SJSA1 (cell line): Measurements from ENCODE around the gene TMEM218. TPM values are rescaled to one million over a fixed set of nuclear protein-coding genes. Genes with fewer than 3 reads are reported as not detected.
A peak's percentile ranks its signal among the peaks of the same experiment; 100 is the strongest.

ENCODE experiments used
- DNase-seq, 2 experiments: peaks; one replicate each; pipeline ENCODE4 v3.0.0-alpha.2; 2015 to 2020; ENCODE audit warnings: low spot score in 2 of 2, low read depth in 1 of 2
- H3K27ac ChIP-seq: fragments of 250-450 bp; sonication (Bioruptor Pico); 2 replicates; pipeline ENCODE4 v1.5.1; 2020; ENCODE audit warnings: mild to moderate bottlenecking, moderate library complexity
- H3K27me3 ChIP-seq: fragments of 250-450 bp; sonication (Bioruptor Pico); replicated peaks from 2 replicates; pipeline ENCODE4 v1.5.1; 2020; ENCODE audit warnings: mild to moderate bottlenecking, moderate library complexity
- H3K36me3 ChIP-seq: fragments of 250-450 bp; sonication (Bioruptor Pico); 2 replicates; pipeline ENCODE4 v1.5.1; 2020; ENCODE audit warnings: mild to moderate bottlenecking
- H3K4me1 ChIP-seq: fragments of 250-450 bp; sonication (Bioruptor Pico); replicated peaks from 2 replicates; pipeline ENCODE4 v1.6.1; 2021; ENCODE audit warnings: mild to moderate bottlenecking
- H3K4me3 ChIP-seq: fragments of 250-450 bp; sonication (Bioruptor Pico); 2 replicates; pipeline ENCODE4 v1.5.1; 2020; ENCODE audit warnings: mild to moderate bottlenecking
- H3K9me3 ChIP-seq: fragments of 250-450 bp; sonication (Bioruptor Pico); replicated peaks from 2 replicates; pipeline ENCODE4 v1.5.1; 2020; ENCODE audit warnings: mild to moderate bottlenecking
- total RNA-seq: library from RNA; depleted of rRNA; stranded (reverse); fragments of >200 nt; shearing (Covaris generic); gene quantifications from 2 replicates; pipeline ENCODE4 v1.2.3, GENCODE V29; 2014

The TMEM218 gene
- total RNA-seq, 1 experiment from 2014 or later: 16.1 TPM

DNA sequence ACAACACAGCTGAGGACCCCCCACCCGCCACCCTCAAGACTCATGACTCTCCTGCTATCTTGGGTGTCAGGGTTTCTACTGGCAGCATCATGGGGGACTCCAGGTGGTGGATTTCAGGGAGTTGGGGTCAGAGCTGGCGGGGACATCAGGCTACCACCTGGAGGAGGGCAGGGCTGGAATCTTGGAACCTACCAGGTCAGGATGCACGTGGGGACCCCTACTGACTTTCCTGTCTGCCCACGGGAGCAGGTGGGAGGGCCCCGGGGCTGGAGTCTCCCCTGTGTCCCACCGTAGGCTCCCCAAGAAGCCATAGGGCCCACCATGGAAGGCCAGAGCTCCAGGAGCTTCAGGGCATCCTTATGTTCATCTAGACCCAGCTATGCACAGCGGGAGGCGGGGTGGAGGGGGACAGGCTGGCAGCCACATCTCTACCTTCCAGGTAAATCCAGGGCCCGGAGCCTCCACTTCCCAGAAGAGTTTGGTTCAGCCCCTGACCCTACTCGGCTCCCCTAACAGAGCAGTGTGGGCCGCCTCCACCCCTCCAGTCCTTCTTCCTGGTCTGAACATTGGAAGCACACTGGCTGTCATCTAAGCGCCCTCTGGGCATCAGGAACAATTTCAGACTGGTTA, 38.4 kb downstream of the TMEM218 start:
- Histone ChIP-seq H3K4me3 (no peak overlapping the region), H3K9me3 (no peaks in the 10 kb centered on the region), H3K27me3 (no peaks in the 10 kb centered on the region), H3K36me3 (no peaks in the 10 kb centered on the region), H3K27ac (no peak overlapping the region), H3K4me1 (no peaks in the 10 kb centered on the region)
- DNase-seq: no peak

DNA sequence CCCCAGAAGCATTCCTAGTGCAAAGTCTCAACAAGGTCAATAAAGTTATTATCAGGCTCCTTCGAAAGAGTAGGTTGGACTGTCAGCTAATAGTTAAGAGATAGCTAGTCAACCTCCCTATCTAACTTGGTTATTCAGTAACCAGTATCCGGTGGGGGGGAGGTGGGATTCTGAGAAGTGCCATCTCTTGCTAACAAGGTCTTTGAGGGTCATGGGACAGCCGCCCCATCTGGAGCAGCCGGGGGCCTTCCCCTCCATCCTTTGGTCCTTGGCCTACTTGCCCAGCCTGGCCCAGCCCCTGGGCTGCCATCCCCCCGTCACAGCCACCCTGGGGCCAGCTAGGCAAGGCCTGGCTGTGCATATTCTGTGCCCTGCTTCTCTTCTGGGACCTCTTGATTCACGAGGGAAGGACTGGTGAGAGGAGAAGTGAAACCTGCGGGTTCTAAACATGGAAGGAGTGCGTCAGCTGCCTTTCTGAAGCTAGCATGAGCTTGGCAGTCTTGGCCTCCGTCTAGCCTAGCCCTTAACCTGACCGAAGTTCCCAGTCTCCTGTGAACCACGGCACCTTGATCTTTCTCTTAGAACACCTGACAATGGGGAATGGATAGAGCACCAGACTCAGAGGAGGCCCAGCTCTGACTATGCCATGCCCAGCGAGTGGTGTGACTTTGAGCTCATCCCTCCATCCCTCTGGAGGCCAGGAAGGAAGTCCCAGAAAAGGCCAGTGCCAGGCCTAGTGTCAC, 39.0 kb downstream of the TMEM218 start:
- Histone ChIP-seq H3K9me3 (no peaks in the 10 kb centered on the region), H3K4me3 (no peak overlapping the region), H3K4me1 (no peaks in the 10 kb centered on the region), H3K27me3 (no peaks in the 10 kb centered on the region), H3K36me3 (no peaks in the 10 kb centered on the region), H3K27ac (no peak overlapping the region)
- no peak for DNase-seq

DNA sequence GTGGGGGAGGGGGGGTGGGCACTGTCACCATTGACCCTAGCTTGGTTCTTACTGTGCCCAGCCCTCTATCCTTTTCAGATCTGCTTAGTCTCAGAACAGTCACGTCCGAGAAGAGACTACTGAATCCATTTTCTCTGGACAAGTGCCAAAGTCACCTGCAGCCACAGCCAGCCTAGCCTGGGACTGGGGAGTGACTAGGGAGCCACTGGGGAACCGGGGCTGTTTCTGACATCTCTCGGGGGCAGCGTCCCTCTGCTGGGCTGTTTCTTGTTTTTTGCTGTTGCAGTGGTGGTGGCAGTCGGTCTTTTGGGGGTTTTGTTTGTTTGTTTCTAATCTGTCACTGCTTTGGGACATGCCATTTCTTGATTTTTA, 39.6 kb downstream of the TMEM218 start:
- DNase-seq: no peak
- Histone ChIP-seq H3K4me1 (no peaks in the 10 kb centered on the region), H3K27ac (no peak overlapping the region), H3K27me3 (no peaks in the 10 kb centered on the region), H3K4me3 (no peak overlapping the region), H3K36me3 (no peaks in the 10 kb centered on the region), H3K9me3 (no peaks in the 10 kb centered on the region)

DNA sequence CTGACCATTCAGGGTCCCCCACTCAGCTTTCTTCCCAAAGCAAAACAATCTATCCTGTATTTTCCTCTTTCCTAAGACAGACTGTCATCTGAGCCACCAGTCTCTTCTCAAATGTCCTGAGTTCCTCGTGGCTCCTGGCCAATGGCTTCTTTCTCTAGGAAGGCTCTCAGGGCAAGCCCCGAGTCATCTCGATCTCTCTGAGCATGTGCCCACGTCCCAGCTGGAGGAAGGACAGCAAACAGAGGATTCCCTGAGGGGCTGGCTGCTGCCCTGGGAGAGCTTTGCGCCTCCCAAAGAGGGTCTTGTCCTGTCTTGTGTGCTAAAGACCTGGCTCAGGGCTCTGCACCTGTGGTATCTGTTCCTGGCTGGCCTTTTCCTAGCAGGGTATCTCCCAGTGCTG, 40.0 kb downstream of the TMEM218 start:
- Histone ChIP-seq H3K27me3 (no peaks in the 10 kb centered on the region), H3K36me3 (no peaks in the 10 kb centered on the region), H3K9me3 (no peaks in the 10 kb centered on the region), H3K4me1 (no peaks in the 10 kb centered on the region), H3K4me3 (no peak overlapping the region), H3K27ac (no peak overlapping the region)
- DNase-seq: no peak

DNA sequence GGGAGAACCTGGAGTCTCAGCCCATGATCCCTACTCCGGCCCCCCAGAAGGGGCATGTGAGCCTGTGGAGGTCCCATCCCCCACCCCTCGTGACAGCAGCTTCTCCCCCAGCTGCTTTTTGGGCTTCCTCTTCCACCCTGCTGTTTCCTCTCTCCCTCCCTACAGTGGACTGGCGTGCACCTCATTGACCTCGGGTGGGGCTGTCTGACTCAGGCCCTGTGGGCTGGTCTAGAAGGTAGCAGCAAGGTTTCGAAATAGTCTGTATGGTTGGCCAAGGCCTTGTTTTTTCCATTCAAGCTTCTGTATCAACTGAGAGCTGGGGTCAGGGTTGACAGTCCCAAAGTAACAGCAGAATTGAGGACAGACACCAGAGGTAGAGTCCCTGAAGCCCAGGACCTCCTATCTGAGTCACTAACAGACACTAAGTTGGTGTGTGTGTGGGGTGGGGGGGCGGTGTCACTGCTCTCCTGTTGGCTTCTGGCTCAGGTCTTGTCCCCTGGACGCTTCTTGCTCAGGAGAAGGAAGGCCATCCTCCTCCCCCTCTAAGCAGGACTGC, 40.6 kb downstream of the TMEM218 start:
- no peak overlapping the region for H3K4me3 ChIP-seq
- no peaks in the 10 kb centered on the region for H3K4me1 ChIP-seq
- no peaks in the 10 kb centered on the region for H3K27me3 ChIP-seq
- no peaks in the 10 kb centered on the region for H3K36me3 ChIP-seq
- H3K27ac ChIP-seq: no peak overlapping the region
- no peaks in the 10 kb centered on the region for H3K9me3 ChIP-seq
- DNase-seq: no peak

DNA sequence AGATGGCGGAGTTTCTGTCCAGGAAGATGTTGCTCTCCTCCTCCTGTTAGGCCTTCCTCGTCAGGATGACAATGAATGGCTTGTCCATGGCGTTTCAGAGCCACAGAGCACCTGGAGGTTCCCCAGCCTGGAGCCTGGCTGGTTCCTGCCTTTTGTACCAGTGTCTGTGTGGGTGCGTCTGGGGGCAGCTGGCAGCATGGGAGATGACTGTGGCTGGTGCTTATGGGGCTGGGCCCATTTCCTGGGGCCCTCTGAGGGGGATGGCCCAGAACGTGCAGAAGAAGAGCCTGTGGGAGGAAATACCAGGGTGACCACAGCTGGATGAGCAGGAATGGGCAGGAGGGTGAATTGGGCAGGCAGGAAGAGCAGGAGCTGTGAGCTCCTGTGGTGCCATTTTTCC, 41.6 kb downstream of the TMEM218 start:
- H3K4me3 ChIP-seq: no peak overlapping the region
- H3K27ac ChIP-seq: no peak overlapping the region
- DNase-seq: no peak
- peaks cover 3% of the 10 kb centered on the region; the same call in 1 of the 2 replicates for H3K27me3 ChIP-seq
- no peaks in the 10 kb centered on the region for H3K4me1 ChIP-seq
- H3K9me3 ChIP-seq: no peaks in the 10 kb centered on the region
- H3K36me3 ChIP-seq: no peaks in the 10 kb centered on the region

- H3K4me1 ChIP-seq: no peaks in the 10 kb centered on the region
- DNase-seq: no peak
- no peak overlapping the region for H3K27ac ChIP-seq
- no peaks in the 10 kb centered on the region for H3K36me3 ChIP-seq
- H3K27me3 ChIP-seq: peaks cover 8% of the 10 kb centered on the region; the same call in 1 of the 2 replicates
- H3K9me3 ChIP-seq: no peaks in the 10 kb centered on the region
- H3K4me3 ChIP-seq: no peak overlapping the region
Measured at GRCh38 chr11:125069008-125069407, 42.4 kb downstream of the TMEM218 start.

- no peaks in the 10 kb centered on the region for H3K9me3 ChIP-seq
- H3K36me3 ChIP-seq: no peaks in the 10 kb centered on the region
- no peak overlapping the region for H3K27ac ChIP-seq
- no peak overlapping the region for H3K4me3 ChIP-seq
- H3K4me1 ChIP-seq: peaks cover 4% of the 10 kb centered on the region
- H3K27me3 ChIP-seq: peaks cover 11% of the 10 kb centered on the region; the same call in 1 of the 2 replicates
- no peak for DNase-seq
Measured at GRCh38 chr11:125068368-125068767, 43.1 kb downstream of the TMEM218 start.

DNA sequence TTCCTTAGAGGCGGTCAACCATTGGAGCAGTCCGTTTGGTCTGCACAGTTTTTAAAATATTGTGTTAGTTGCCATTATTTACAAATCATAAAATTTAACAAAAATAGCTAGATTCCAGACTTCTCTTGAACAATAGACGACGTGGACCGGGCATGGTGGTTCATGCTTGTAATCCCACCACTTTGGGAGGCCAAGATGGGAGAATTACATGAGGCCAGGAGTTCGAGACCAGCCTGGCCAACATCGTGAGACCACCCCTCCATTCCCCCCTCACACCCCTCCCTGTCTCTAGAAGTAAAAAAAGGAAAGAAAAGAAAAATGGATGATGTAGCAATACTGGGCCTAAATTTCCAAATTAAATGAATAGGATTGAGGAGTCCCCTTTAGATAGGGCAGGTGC, 47.4 kb downstream of the TMEM218 start:
- no peaks in the 10 kb centered on the region for H3K9me3 ChIP-seq
- no peak overlapping the region for H3K27ac ChIP-seq
- H3K27me3 ChIP-seq: peaks cover 11% of the 10 kb centered on the region; the same call in 1 of the 2 replicates
- H3K4me3 ChIP-seq: no peak overlapping the region
- H3K36me3 ChIP-seq: no peaks in the 10 kb centered on the region
- no peak for DNase-seq
- H3K4me1 ChIP-seq: peaks cover 5% of the 10 kb centered on the region

- Histone ChIP-seq H3K36me3 (no peaks in the 10 kb centered on the region), H3K4me3 (peak overlapping the region; percentile 42), H3K27me3 (peaks cover 11% of the 10 kb centered on the region; the same call in 1 of the 2 replicates), H3K27ac (no peak overlapping the region), H3K4me1 (peaks cover 5% of the 10 kb centered on the region), H3K9me3 (no peaks in the 10 kb centered on the region)
- DNase-seq: no peak
Measured at GRCh38 chr11:125063429-125064043, 47.9 kb downstream of the TMEM218 start.

- peak within 1 kb of the TSS; percentile 42 for H3K4me3 ChIP-seq
- H3K27me3 ChIP-seq: peaks cover 11% of the 10 kb centered on the region; the same call in 1 of the 2 replicates
- H3K27ac ChIP-seq: no peak within 1 kb of the TSS
- H3K36me3 ChIP-seq: no peaks in the 10 kb centered on the region
- peak; percentile 32 to 48 for DNase-seq
- no peaks in the 10 kb centered on the region for H3K9me3 ChIP-seq
- peaks cover 5% of the 10 kb centered on the region for H3K4me1 ChIP-seq
Measured at GRCh38 chr11:125062931-125063428, 48.4 kb downstream of the TMEM218 start, which contains the start of gene SLC37A2. Gene SLC37A2, plus strand, starts transcription at chr11:125063305. Its CDS starts 63 bp downstream, at chr11:125063368.

GRCh38 chr11:125062218-125062930, 49.1 kb downstream of the TMEM218 start:
- Histone ChIP-seq H3K27ac (no peak overlapping the region), H3K9me3 (no peaks in the 10 kb centered on the region), H3K4me1 (peaks cover 5% of the 10 kb centered on the region), H3K27me3 (peaks cover 11% of the 10 kb centered on the region; the same call in 1 of the 2 replicates), H3K4me3 (peak overlapping the region; percentile 42), H3K36me3 (no peaks in the 10 kb centered on the region)
- peak in 1 of 2 experiments; percentile 32 for DNase-seq

DNA sequence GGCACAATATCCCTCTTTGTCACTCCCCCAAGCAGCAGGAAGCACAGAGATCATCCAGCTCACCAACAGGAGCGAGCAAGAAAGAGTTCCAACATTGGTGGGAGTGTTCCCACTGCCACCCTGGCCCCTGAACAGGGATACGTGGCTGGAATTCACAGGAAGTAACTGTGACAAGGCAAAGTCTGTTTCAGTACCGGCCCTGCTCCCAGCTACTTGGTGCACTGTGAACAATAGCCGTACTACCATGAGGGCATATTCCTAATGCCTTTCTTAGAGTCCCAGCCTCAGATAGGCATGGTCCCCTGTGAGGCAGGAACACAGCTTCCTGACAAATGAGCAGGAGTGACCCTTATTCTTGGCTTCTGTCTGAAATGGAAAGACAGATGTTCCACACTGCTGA, 50.1 kb downstream of the TMEM218 start:
- Histone ChIP-seq H3K27ac (no peak overlapping the region), H3K36me3 (no peaks in the 10 kb centered on the region), H3K4me1 (peaks cover 5% of the 10 kb centered on the region), H3K9me3 (no peaks in the 10 kb centered on the region), H3K27me3 (peaks cover 11% of the 10 kb centered on the region; the same call in 1 of the 2 replicates), H3K4me3 (no peak overlapping the region)
- DNase-seq: no peak
